RWPE2 (cell line): Measurements from ENCODE around the gene PLBD2.

Experiments
- ATAC-seq: fragments of 200-7000 bp; cut with Tn5 transposase; 3 replicates; pipeline ENCODE4 v1.9.1; 2021; ENCODE audit warnings: low read depth
- DNase-seq: peaks from one replicate; pipeline ENCODE4 v3.0.0-alpha.2; 2020; ENCODE audit warnings: low spot score
- H3K27ac ChIP-seq: fragments of 450-650 bp; 2 replicates; pipeline ENCODE4 v1.5.1; 2017; ENCODE audit warnings: mild to moderate bottlenecking; ENCODE audit not compliant: poor library complexity, severe bottlenecking
- H3K27me3 ChIP-seq: fragments of 250-450 bp; sonication (Bioruptor Pico); 2 replicates; pipeline ENCODE4 v1.5.1; 2021; ENCODE audit warnings: mild to moderate bottlenecking, moderate library complexity; ENCODE audit not compliant: insufficient read depth, poor library complexity, severe bottlenecking
- H3K36me3 ChIP-seq: fragments of 250-450 bp; sonication (Bioruptor Pico); 2 replicates; pipeline ENCODE4 v1.5.1; 2020; ENCODE audit warnings: low read depth, mild to moderate bottlenecking, moderate library complexity
- H3K4me1 ChIP-seq: fragments of 250-450 bp; sonication (Bioruptor Pico); 2 replicates; pipeline ENCODE4 v1.5.1; 2021; ENCODE audit warnings: mild to moderate bottlenecking, moderate library complexity; ENCODE audit not compliant: insufficient read depth, poor library complexity, severe bottlenecking
- H3K4me3 ChIP-seq: fragments of 250-450 bp; sonication (Bioruptor Pico); 2 replicates; pipeline ENCODE4 v1.5.1; 2021; ENCODE audit warnings: mild to moderate bottlenecking, moderate library complexity; ENCODE audit not compliant: severe bottlenecking
- H3K9me3 ChIP-seq: fragments of 250-450 bp; sonication (Bioruptor Pico); 2 replicates; pipeline ENCODE4 v1.5.1; 2021; ENCODE audit warnings: mild to moderate bottlenecking, moderate library complexity; ENCODE audit not compliant: severe bottlenecking
- CTCF ChIP-seq: fragments of 450-650 bp; IDR thresholded peaks from one replicate; pipeline ENCODE4 v1.5.1; 2017; ENCODE audit warnings: mild to moderate bottlenecking, moderate library complexity; ENCODE audit not compliant: poor library complexity, severe bottlenecking

Gene PLBD2

GRCh38 chr12:113418213-113418879 lies 60.0 kb downstream of the PLBD2 start:
- no peak for DNase-seq
- Histone ChIP-seq H3K9me3 (no peaks in the 10 kb centered on the region), H3K27me3 (no peaks in the 10 kb centered on the region), H3K27ac (no peak overlapping the region), H3K4me3 (no peak overlapping the region), H3K4me1 (no peaks in the 10 kb centered on the region), H3K36me3 (no peaks in the 10 kb centered on the region)
- TF ChIP-seq CTCF: no peak
- no peak for ATAC-seq

GRCh38 chr12:113420996-113421595 lies 62.7 kb downstream of the PLBD2 start:
- Histone ChIP-seq H3K27ac (no peak overlapping the region), H3K4me1 (no peaks in the 10 kb centered on the region), H3K9me3 (no peaks in the 10 kb centered on the region), H3K4me3 (no peak overlapping the region), H3K36me3 (no peaks in the 10 kb centered on the region), H3K27me3 (no peaks in the 10 kb centered on the region)
- TF ChIP-seq CTCF: no peak
- ATAC-seq: no peak
- DNase-seq: no peak

GRCh38 chr12:113422030-113422885 lies 63.9 kb downstream of the PLBD2 start, which contains the start of gene SDSL:
SDSL (plus strand) TSS chr12:113422380; CDS start chr12:113427983, 5,603 bp downstream.
- DNase-seq: peak; percentile 87
- Histone ChIP-seq H3K4me3 (peak within 1 kb of the TSS; percentile 43), H3K36me3 (no peaks in the 10 kb centered on the region), H3K9me3 (no peaks in the 10 kb centered on the region), H3K27me3 (no peaks in the 10 kb centered on the region), H3K4me1 (no peaks in the 10 kb centered on the region), H3K27ac (peak within 1 kb of the TSS; percentile 56)
- TF ChIP-seq CTCF: no peak
- ATAC-seq: peak; percentile 99

- H3K27me3 ChIP-seq: no peaks in the 10 kb centered on the region
- H3K9me3 ChIP-seq: no peaks in the 10 kb centered on the region
- ATAC-seq: no peak
- H3K36me3 ChIP-seq: no peaks in the 10 kb centered on the region
- H3K4me3 ChIP-seq: peak overlapping the region; percentile 43
- H3K27ac ChIP-seq: peak overlapping the region; percentile 56
- TF ChIP-seq CTCF: no peak
- H3K4me1 ChIP-seq: no peaks in the 10 kb centered on the region
- no peak for DNase-seq
Measured at GRCh38 chr12:113422886-113423669, 64.7 kb downstream of the PLBD2 start.
